ENCODE results near the gene RAB26.

The RAB26 gene

GRCh38 chr16:2180962-2181923 lies 32.8 kb downstream of the RAB26 start:
- no peak for DNase-seq

GRCh38 chr16:2181952-2182351 lies 33.5 kb downstream of the RAB26 start:
- no peak for DNase-seq

- DNase-seq, result no peak
Measured at GRCh38 chr16:2183671-2184070, 35.2 kb downstream of the RAB26 start.

GRCh38 chr16:2184346-2184745 lies 35.9 kb downstream of the RAB26 start:
- no peak for DNase-seq

- no peak for DNase-seq
Measured at GRCh38 chr16:2184962-2185361, 36.5 kb downstream of the RAB26 start.

GRCh38 chr16:2186064-2186463 lies 37.6 kb downstream of the RAB26 start:
- DNase-seq, result no peak

GRCh38 chr16:2186505-2186904 lies 38.1 kb downstream of the RAB26 start:
- no peak for DNase-seq

GRCh38 chr16:2187212-2187611 lies 38.8 kb downstream of the RAB26 start:
- DNase-seq, result no peak

- no peak for DNase-seq
Measured at GRCh38 chr16:2188395-2188794, 40.0 kb downstream of the RAB26 start.

GRCh38 chr16:2189252-2189893 lies 40.9 kb downstream of the RAB26 start:
- DNase-seq, result no peak

- DNase-seq, result no peak
Measured at GRCh38 chr16:2190002-2190658, 41.7 kb downstream of the RAB26 start.

- DNase-seq, result no peak
Measured at GRCh38 chr16:2190659-2191445, 42.4 kb downstream of the RAB26 start.

GRCh38 chr16:2191446-2191706 lies 43.0 kb downstream of the RAB26 start:
- DNase-seq, result no peak

GRCh38 chr16:2194166-2194834 lies 45.9 kb downstream of the RAB26 start:
- DNase-seq, result no peak

- peak; percentile 34 for DNase-seq
Measured at GRCh38 chr16:2194852-2195321, 46.5 kb downstream of the RAB26 start.

GRCh38 chr16:2195322-2196161 lies 47.1 kb downstream of the RAB26 start:
- no peak for DNase-seq

- no peak for DNase-seq
Measured at GRCh38 chr16:2196162-2196980, 47.9 kb downstream of the RAB26 start, which contains the start of gene CASKIN1. TSS of gene CASKIN1 (minus strand) at chr16:2196605. CDS start at chr16:2196432, 173 bp downstream.

GRCh38 chr16:2196981-2197511 lies 48.6 kb downstream of the RAB26 start:
- no peak for DNase-seq

GRCh38 chr16:2197765-2198164 lies 49.3 kb downstream of the RAB26 start:
- DNase-seq, result no peak

- DNase-seq, result no peak
Measured at GRCh38 chr16:2198283-2198682, 49.9 kb downstream of the RAB26 start.

Data from activated effector memory CD4-positive, alpha-beta T cell treated with Interleukin-2 at 50 U/mL for 16 hours (primary cell).